Activated CD4-positive, alpha-beta T cell treated with anti-CD3 and anti-CD28 coated beads, Interleukin-2, Interleukin-6, amounts not matched to agents 100 ng/mL and 50 ng/mL, durations not matched to agents 16 hours and 8 hours (primary cell): ENCODE results near the gene HPSE2.

Source experiments
- DNase-seq: peaks from one replicate; pipeline ENCODE4 v3.0.0-alpha.2; 2020

HPSE2 gene

DNA sequence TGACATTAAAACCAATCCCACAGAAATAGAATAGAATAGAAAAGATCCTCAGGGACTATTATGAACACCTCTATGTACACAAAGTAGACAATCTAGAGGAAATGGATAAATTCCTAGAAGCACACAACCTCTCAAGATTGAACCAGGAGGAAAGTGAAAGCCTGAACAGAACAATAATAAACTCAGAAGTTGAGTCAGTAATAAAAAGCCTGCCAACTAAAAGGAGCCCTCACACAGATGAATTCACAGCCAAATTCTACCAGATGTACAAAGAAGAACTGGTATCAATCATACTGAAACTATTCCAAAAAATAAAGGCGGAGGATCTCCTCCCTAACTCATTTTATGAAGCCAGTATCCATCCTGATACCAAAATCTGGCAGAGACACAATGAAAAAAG is 568.6 kb downstream of the HPSE2 start:
- DNase-seq, result no peak

DNA sequence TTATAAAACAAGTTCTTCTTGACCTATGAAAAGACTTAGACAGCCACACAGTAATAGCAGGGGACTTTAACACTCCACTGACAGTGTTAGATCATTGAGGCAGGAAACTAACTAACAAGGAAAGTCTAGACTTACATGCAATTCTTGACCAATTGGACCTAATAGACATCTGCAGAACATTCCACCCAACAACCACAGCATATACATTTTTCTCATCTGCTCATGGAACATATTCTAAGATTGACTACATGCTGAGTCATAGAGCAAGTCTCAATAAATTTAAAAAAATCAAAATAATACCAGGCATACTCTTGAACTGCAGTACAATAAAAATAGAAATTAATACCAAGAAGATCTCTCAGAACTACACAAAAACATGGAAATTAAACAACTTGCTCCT is 569.4 kb downstream of the HPSE2 start:
- DNase-seq, result no peak

DNA sequence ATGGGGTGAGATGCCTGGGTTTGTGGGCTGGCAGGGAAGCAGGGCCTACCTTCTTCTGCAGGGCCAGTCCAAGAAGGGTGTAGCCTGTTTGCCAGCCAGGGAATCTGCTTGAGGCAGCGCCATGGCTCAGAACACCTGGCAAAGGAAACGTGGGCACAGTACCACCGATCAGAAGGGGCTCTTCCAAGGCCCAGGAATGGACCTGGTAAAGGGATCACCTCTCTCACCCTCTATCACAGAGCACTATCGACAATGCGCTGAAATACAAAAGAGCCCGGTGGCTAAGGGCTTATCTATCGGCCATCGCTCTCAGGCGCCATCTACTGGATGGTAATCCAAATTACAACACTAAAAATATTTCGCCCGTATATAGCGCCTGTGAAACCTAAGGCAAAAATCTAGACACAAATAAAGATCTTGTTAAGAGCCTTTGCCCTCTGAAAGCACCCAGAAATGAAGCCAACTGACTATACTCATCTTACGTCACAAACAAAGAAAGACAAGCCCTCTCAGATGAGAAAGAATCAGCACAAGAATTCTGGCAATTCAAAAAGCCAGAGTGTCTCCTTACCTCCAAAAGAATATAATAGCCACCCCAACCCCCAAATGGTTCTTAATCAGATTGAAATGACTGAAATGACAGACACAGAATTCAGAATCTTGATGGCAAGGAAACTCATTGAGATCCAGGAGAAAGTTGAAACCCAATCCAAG is 571.2 kb downstream of the HPSE2 start:
- DNase-seq, result peak; percentile 58

DNA sequence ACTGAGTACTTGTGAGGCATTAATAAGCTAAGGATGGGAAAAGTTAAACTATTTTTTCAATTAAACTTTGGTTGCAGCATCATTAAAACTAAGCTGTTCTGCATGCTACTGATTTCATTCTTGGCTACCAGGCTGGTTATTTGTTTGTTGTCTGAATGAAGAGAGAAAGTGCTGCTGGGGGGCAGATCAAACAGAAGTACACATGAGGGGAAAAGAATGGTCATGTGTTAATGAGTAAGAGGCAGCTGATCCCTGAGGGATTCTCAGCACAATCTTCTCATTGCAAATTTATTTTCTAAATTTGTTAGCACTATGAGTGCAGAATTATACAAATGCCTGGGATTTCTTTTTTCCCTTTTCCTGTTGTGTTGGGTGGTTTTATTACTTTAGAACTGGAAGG is 575.7 kb downstream of the HPSE2 start:
- DNase-seq, result no peak

DNA sequence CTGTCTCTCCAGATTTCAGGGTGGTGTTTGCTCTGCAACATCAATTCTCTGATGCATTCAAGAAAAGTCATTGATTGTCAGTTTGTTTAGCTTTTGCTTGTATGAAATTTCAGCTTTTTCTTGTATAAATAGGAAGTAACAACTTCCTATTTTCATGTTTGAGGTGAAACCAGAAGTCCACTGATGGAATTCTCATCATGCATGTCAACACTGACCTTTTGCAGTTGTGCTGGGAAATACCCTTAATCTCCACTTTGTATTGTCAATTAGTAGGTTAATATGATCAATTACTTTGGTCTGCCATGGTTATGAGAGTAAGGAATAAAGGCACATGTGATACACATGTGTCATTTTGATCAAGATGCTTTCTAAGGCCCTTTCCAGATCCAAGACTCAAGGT is 580.2 kb downstream of the HPSE2 start:
- no peak for DNase-seq

DNA sequence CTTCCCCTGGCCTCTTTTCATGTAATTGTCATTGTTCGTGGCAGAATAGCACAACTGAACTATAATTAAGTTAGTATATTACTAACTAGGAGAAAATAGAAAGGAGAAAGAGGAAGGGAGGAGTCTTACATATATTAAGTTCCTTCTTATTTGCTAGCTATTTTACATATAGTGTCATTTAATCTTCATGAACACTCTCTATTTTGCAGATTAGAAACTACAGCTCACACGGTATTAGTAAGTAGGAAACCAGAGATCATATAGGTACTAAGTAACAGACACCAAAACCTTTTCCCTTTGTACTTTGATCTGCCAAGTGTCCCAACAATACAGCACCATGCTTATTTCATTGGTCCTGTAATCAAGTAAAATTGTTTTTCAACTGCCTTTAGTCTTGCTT is 586.5 kb downstream of the HPSE2 start:
- DNase-seq, result no peak

DNA sequence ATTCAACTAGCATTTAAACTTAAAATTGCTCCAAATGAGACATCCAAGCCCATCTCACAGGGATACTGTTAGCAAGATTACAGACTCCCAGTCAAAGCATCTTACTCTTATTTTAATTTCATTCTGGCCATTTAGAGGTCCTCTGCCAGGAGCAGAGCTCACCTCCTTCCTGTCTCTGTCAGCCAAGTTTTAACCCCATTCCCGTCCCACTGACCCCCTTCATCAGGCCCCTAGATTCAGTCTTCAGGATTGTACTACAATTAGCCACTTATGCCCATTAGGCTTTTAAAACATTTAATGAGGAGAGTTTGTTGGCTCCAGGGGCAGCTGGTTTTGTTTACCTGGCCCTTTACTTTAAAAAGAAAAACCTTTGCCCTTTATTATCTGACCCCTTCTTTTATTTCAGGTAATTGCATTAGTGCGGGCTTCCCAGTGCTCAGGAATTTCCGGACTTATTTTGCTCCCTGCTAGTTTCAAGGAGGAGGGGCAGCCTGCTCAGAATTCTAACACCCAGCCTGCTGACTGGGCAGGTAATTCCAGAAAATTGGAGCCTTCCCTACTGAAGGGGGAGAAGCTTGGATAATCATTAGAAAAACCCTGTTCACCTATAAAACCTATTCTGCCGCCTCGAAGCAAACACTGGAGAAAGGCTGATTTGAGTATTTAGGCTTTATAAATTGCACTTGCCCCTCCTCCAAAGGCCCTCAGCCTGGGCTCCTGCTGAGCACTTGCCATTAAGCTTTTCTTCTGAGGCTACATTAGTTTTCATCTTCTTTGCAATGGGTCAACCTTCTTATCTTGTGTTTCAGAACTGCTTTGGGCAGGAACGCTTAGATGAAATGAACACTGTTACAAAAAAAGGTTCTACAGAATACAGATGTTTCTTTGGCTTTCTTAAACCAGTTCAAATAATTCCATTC is 588.4 kb downstream of the HPSE2 start:
- DNase-seq, result no peak

DNA sequence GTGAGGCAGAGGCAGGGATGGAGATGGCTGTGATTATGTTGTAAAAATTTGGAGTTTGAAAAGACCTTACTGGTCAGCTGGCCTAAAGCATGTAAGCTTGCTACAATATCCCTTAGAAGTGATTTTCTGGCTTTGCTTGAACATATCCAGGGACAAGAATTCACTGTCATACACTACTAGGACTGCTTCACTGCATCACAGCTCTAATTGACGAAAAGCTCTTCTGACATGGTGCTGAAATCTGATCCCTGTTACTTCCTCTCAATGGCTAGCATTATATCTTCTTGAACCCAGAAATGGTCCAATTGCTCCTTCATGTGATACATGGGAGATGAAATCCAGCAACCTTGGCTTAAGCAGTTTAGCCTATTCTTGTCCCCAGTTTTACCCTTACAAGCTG is 591.2 kb downstream of the HPSE2 start:
- no peak for DNase-seq

DNA sequence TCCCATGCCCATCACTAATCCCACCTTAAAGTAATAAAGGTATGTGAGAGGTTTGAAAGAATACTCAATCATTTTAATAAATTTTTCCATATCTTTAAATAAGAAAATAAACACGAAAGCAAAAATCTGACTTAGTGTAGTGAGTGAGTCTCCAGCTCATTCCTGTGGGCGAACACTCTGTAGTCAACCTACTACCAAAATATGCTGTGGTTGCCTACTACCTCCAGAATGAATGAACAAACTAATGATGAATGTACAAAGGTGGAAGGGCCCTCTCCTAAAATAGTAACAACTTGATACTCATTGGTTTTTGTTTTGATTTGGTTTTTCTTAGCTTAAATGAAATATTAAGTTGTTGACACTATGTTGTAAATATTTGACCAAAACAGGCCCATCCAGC is 593.4 kb downstream of the HPSE2 start:
- no peak for DNase-seq

DNA sequence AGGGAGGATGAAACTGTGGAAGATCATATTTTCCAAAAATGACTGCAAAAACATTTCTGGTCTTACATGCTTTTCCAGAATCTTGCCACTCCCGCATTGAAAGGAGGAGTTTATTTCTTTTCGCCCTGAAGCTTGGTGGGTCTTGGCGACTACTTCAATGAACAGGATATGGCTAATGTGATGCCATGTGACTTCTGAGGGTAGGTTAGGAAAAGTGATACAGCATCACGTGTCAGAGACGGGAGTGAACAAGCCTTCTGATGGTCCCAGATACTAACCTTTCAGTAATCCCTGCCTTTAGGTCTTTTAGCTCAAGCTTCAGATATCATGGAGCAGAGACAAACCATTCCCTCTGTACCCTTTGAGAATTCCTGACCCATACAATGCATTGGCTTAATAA is 596.7 kb downstream of the HPSE2 start:
- no peak for DNase-seq

DNA sequence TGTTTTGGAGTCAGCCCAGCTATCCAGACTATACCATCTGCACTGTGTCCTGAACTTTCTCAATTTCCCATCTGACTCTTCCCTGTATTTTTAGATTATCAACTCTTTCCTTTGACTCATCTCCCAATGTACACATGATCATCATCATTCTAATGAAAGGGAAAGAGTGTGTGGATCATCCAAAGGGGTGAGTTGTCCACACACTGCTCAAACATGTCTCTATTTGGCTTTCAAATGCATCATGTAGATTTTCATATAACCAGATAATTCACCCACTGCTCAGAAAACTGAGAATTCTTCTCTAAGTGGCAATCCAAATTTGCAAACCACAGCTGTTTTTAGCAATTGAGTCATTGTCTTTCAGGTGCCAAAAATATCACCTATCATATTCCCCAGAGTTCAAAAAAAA is 598.7 kb downstream of the HPSE2 start:
- DNase-seq, result no peak

DNA sequence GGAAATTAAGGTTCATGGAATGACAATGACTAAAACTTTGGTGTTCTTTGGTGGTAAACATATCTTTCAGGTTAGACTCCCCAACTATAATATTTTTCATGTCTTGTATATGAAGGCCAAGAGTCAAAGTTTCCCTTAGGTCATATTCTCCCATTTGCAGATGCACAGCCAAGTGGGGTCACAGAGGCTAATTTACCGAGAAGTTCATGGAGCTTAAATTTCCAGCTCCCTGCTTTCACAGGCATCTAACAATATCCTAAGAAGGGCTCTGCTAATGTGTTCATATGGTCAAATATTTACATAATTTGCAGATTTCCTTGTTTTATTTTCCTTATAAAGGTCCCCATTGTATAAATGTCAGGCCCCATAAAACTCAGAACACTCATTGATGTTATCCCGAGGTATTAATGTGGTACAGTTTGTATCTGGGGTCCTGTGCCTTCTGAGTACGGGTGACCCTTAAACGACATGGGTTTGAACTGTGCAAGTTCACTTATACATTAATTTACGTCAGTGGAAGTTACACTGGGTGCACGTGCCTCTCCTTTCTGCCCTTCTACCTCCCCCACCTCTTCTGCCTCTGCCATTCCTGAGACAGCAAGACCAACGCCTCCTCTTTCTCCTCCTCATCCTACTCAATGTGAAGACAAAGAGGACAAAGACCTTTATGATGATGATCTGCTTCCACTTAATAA is 603.0 kb downstream of the HPSE2 start:
- DNase-seq, result no peak

DNA sequence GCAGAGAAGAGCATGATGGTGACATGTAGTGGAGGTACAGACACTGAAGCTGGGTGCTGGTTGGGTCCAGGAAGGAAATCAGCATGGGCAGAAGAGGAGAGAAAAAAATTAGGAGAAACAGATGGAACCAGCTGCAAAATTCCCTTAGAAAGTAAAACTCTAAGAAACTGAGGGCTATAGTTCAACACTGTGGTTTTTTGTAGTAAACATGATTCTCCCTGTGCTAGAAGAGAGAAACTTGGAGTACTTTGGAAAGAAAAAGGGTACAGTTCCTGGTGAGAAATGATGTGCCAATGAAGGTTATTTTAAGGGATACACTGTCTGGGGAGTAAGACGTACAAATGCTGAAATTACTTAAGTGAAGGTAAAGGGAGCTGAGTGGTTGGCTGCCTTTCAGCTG is 607.4 kb downstream of the HPSE2 start:
- DNase-seq, result no peak

DNA sequence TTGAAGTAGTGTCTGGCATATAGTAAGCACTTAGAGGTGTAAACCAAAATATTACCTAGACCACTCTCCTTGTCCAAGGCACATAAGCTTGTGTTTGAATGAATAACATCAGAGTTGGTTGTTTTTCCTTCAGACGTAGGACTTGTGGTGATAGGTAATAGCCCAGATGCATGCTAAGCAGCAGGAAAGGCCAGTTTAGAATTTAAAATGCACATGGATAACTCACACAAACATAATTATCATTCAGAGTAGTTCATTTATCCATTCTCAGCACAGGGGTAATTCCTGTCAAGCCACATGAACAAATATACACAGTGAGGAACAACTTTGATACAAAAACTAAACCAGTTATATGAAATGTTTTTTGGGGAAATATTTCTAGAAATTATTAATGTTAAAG is 607.9 kb downstream of the HPSE2 start:
- DNase-seq, result no peak

DNA sequence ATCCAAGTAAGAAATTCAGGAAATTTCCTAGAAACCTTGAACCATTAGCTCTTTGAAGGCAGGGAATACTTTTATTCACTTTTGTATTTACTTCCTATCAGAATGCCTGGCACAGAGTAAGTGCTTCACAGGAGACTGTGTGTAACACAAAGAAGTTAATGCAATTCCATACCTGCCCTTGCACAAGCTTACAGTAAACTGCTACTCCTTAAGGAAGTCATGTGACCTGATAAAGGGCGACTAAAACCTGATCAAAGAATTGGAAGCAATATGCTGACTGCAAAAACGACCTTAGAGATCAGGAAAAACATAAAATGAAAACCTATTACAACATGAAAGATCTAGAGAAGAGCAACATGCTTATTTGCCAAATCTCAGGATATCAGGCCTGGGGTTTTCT is 610.7 kb downstream of the HPSE2 start:
- no peak for DNase-seq

DNA sequence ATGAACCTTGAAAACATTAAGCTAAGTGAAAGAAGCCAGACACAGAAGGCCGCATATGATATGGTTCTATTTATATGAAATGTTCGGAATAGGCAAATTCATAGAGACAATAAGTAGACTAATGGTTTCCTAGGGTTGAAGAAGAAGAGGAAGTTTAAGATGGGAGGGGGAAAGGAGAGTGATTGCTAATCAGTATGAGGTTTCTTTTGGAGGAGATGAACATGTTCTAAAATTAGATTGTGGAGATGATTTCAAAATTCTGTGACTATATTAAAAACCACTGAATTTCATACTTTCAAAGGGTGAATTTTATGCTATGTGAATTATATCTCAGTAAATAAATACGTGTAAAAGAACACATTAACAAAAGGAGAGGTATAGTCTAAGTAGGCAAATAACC is 612.5 kb downstream of the HPSE2 start:
- DNase-seq, result no peak

DNA sequence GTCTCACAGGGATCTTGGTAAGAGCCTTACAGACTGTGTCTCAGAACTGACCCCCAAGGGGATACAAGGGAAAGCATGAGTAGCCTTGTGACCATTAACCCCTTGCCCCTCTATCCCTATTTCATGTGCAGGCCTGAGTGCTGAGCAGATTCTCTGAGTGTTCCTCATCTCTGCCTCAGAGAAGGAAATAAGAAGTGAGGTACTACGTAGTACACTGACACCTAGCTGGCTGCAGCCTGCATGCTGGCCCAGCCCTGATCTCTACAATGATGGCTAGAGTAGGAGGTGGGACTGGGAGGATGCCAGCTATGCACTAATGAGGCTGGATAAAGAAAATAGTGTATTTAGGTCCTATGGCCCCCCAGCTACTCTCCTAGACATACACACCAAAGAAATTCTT is 614.0 kb downstream of the HPSE2 start:
- no peak for DNase-seq

DNA sequence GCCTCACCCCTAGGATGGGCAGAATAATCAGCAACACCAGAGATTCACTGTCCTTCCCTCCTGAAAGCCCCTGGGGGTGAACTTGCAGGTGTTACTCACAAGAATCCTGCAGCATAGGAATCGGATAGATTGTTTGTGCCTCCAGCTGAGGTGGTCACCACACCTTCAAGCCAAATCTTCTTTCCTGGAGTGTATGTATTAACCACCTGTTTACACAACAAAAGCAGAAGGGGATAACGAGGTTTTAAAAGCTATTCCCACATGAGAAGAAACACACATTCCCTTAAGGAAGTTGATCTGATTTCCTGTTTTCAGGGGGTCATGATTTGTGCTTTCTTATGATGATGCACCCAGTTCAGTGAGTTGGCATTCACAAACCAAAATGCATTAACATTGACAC is 615.1 kb downstream of the HPSE2 start:
- no peak for DNase-seq

DNA sequence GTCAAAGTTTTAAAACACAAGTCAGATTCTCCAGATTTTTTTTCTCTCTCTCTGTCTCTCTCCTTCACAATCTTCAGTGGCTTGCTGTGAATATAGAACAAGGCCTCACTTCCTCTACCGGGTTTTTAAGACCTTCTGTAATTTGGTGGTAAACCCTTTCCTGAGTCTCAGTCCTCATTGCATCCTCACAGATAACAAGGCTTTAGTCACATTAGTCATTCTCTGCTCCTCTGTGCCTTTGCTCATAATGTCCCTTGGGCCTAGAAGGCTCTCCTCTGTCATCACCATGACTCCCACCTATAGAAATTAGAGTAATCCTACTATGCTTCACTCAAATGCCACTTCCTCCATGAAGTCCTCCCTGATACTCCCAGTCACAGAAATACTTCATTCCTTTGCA is 616.2 kb downstream of the HPSE2 start:
- DNase-seq, result no peak

DNA sequence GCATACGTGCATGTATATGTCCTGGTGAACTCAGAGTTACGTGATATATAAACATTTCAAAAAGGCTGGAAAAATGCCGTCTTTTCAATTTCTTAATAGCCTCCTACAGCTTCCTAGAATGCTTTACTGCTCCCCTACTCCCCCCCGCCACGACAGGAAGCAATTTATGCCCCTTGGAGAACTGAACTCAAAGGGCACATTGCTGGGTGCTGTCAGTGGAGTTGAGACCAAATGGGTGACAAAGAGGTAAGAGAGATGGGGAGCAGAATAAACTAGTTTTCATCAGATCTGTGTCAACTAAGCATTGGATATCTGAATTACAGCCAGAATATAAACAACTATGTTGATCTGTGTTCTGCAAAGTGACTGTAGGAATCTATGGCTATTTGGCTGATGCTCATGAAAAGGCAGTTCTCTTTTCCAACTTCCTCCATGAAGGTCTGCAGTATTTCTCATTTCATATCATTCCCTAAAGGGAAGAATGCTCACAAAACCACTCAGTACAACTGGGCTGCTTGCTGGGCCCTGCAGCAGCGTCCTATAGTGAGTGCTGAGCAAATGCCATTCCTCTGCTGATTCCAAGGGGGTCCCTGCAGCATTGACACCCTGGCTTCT is 617.6 kb downstream of the HPSE2 start:
- DNase-seq, result no peak

DNA sequence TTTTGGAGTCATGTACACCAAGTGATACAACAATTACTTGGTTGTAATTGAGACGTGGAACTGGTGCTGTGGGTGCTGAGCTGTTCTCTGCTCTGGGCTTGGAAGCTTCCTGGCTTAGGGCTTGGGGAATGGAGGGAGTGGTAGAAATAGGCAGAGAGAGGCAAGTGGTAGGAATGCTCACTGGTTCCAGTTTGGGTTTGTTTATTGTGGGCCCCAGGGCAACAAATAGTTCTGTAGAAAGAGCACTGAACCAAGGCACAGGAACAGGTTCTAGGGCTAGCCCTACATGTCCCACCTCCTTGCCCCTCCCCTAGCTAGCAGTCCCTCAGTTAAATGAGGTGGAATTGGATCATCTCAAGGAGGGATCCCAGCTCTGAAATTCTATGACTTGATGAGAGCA is 622.2 kb downstream of the HPSE2 start:
- no peak for DNase-seq

DNA sequence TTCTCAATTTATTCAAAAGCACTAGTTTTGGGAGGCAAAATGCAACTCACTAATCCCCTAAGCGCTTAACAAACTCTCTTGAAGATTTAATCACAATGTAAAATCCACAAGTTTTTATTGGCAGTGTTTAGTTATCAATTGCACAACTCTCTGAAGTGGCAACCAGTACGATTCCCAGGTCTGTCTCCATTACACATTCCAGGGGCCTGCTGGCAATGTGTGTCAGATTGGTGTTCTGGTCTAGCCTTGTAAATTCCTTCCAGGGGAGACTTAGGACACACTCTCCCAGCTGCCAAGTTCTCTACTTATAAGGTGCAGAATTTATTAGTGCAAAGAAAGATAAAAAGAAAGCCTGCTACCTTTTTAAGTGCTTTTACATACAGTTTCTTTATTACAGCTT is 624.2 kb downstream of the HPSE2 start:
- no peak for DNase-seq

DNA sequence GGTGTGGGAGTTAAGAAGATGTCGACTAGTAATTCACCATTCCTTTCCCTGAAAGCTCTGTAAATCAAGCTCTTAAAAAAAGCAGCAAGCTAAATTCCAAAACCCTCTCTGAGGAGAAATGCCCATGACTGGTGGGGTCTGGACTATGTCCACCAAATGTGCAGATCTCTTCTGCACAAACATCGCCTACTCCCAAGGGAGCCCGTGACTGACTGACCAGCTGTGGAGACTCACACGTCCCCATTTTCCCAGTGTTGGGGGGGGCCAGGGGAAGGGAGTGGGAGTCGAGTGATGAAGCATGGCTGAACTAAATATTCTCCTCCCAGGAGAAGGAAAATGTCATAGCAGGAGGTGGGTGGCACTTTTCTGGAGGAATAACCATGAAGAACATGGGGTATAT is 624.8 kb downstream of the HPSE2 start:
- no peak for DNase-seq
